Suprapubic skin (tissue), 4 donors: Measurements from ENCODE around the gene RGL4. TPM values are rescaled to one million over a fixed set of nuclear protein-coding genes. Genes with fewer than 3 reads are reported as not detected.

Experiments used
- DNase-seq, 2 donors: peaks; one replicate each; pipeline ENCODE4 v3.0.0-alpha.2; 2019; ENCODE audit warnings: low spot score in 2 of 2
- H3K27ac ChIP-seq: fragments of 200-600 bp; sonication (generic); one replicate; pipeline ENCODE4 v1.5.1; 2019
- H3K27me3 ChIP-seq: fragments of 200-600 bp; sonication (generic); one replicate; pipeline ENCODE4 v1.5.1; 2019
- H3K36me3 ChIP-seq: fragments of 200-600 bp; sonication (generic); one replicate; pipeline ENCODE4 v1.5.1; 2019
- H3K4me1 ChIP-seq: fragments of 200-600 bp; sonication (generic); one replicate; pipeline ENCODE4 v1.5.1; 2019
- H3K4me3 ChIP-seq: fragments of 200-600 bp; sonication (generic); one replicate; pipeline ENCODE4 v1.5.1; 2019; ENCODE audit warnings: mild to moderate bottlenecking
- H3K9me3 ChIP-seq: fragments of 200-600 bp; sonication (generic); one replicate; pipeline ENCODE4 v1.5.1; 2019
- CTCF ChIP-seq, 2 donors: fragments of 200-600 bp in 1 of 2; fragments of 450-650 bp in 1 of 2; sonication (generic) in 1 of 2; IDR thresholded peaks; one replicate each; pipeline ENCODE4 v1.5.1; 2016 to 2019; ENCODE audit warnings: antibody characterized with exemption in 2 of 2, mild to moderate bottlenecking in 1 of 2, moderate library complexity in 1 of 2
- EP300 ChIP-seq: sonication (generic); formaldehyde crosslinking; IDR thresholded peaks from one replicate; pipeline ENCODE4 v1.6.1; 2017; ENCODE audit warnings: antibody characterized with exemption
- POLR2A ChIP-seq, 2 donors: fragments of 450-650 bp; IDR thresholded peaks; one replicate each; pipeline ENCODE4 v1.6.1; 2017; ENCODE audit warnings: antibody characterized with exemption in 2 of 2, mild to moderate bottlenecking in 2 of 2, moderate library complexity in 2 of 2
- POLR2AphosphoS5 ChIP-seq, 3 donors: sonication (generic); formaldehyde crosslinking; IDR thresholded peaks; one replicate each; pipeline ENCODE4 v1.6.1; 2017; ENCODE audit warnings: antibody characterized with exemption in 3 of 3
- WGBS: methylation state at CpG from one replicate; pipeline ENCODE4 v1.1.5; 2018; 5-methylcytosine and 5-hydroxymethylcytosine counted together
- total RNA-seq, 4 donors: library from RNA; depleted of rRNA; stranded (reverse); fragments of >200 nt; gene quantifications; one replicate each; pipeline ENCODE4 v1.1.0, GENCODE V29; 2016

RGL4 gene
- total RNA-seq, 4 donors from 2014 or later: not detected

GRCh38 chr22:23708270-23708669 is 17.5 kb downstream of the RGL4 start:
- no peak for DNase-seq
- no peak overlapping the region for H3K27ac ChIP-seq
- no peak overlapping the region for H3K4me3 ChIP-seq
- no peaks in the 10 kb centered on the region for H3K9me3 ChIP-seq
- 79% methylated on average over 1 of the region's 1 CpG for WGBS
- peaks cover 90% of the 10 kb centered on the region for H3K36me3 ChIP-seq
- TF ChIP-seq POLR2AphosphoS5 (IDR thresholded peaks at IDR 0.05) (no peak), EP300 (no peak), POLR2A (IDR thresholded peaks at IDR 0.05) (no peak), CTCF (IDR thresholded peaks at IDR 0.05) (no peak)
- no peaks in the 10 kb centered on the region for H3K27me3 ChIP-seq
- H3K4me1 ChIP-seq: no peaks in the 10 kb centered on the region

- no peak for DNase-seq
- H3K4me1 ChIP-seq: no peaks in the 10 kb centered on the region
- peaks cover 95% of the 10 kb centered on the region for H3K36me3 ChIP-seq
- H3K4me3 ChIP-seq: no peak overlapping the region
- H3K27me3 ChIP-seq: no peaks in the 10 kb centered on the region
- no peaks in the 10 kb centered on the region for H3K9me3 ChIP-seq
- no peak overlapping the region for H3K27ac ChIP-seq
- 92% methylated on average over 2 of the region's 2 CpGs for whole genome bisulfite sequencing
- no peak for TF ChIP-seq EP300
- TF ChIP-seq CTCF (IDR thresholded peaks at IDR 0.05): no peak
- no peak for TF ChIP-seq POLR2AphosphoS5 (IDR thresholded peaks at IDR 0.05)
- TF ChIP-seq POLR2A (IDR thresholded peaks at IDR 0.05): no peak
These were observed 18.3 kb downstream of the RGL4 start for GRCh38 chr22:23709107-23709506.

- peaks cover 73% of the 10 kb centered on the region for H3K36me3 ChIP-seq
- H3K4me3 ChIP-seq: no peak overlapping the region
- 93% methylated on average over 12 of the region's 12 CpGs for WGBS
These were observed 21.4 kb downstream of the RGL4 start for GRCh38 chr22:23712256-23712655.

GRCh38 chr22:23713696-23714595 is 23.1 kb downstream of the RGL4 start:
- H3K27ac ChIP-seq: no peak overlapping the region
- 93% methylated on average over 22 of the region's 28 CpGs for WGBS
- H3K36me3 ChIP-seq: peaks cover 56% of the 10 kb centered on the region
- H3K9me3 ChIP-seq: no peaks in the 10 kb centered on the region
- H3K4me1 ChIP-seq: peaks cover 15% of the 10 kb centered on the region
- TF ChIP-seq POLR2AphosphoS5 (IDR thresholded peaks at IDR 0.05): no peak
- no peak for TF ChIP-seq POLR2A (IDR thresholded peaks at IDR 0.05)
- TF ChIP-seq EP300: no peak
- TF ChIP-seq CTCF (IDR thresholded peaks at IDR 0.05): no peak
- H3K27me3 ChIP-seq: no peaks in the 10 kb centered on the region
- no peak overlapping the region for H3K4me3 ChIP-seq
- DNase-seq: no peak

More at GRCh38 chr22:23712256-23712655, 21.4 kb downstream of the RGL4 start:
- Histone ChIP-seq H3K27ac (no peak overlapping the region), H3K9me3 (no peaks in the 10 kb centered on the region), H3K4me1 (peaks cover 15% of the 10 kb centered on the region), H3K27me3 (no peaks in the 10 kb centered on the region)
- no peak for TF ChIP-seq POLR2A (IDR thresholded peaks at IDR 0.05)
- TF ChIP-seq EP300: no peak
- no peak for TF ChIP-seq POLR2AphosphoS5 (IDR thresholded peaks at IDR 0.05)
- DNase-seq: no peak

GRCh38 chr22:23714596-23715578 is 24.1 kb downstream of the RGL4 start:
- Histone ChIP-seq H3K4me3 (no peak overlapping the region), H3K36me3 (peaks cover 47% of the 10 kb centered on the region), H3K9me3 (no peaks in the 10 kb centered on the region), H3K27me3 (no peaks in the 10 kb centered on the region), H3K4me1 (peaks cover 15% of the 10 kb centered on the region), H3K27ac (no peak overlapping the region)
- no peak for DNase-seq
- 92% methylated on average over 2 of the region's 23 CpGs for WGBS
- no peak for TF ChIP-seq POLR2AphosphoS5 (IDR thresholded peaks at IDR 0.05)
- TF ChIP-seq POLR2A (IDR thresholded peaks at IDR 0.05): no peak
- TF ChIP-seq CTCF (IDR thresholded peaks at IDR 0.05): no peak
